NCI-H128 (cell line): ENCODE measurements around the gene RAB3C.

Experiments
- DNase-seq: peaks from one replicate; lab custom pipeline; 2025; ENCODE audit not compliant: unreplicated experiment; lab: John Stamatoyannopoulos, UW

The RAB3C gene

GRCh38 chr5:58765058-58765457 is 182.2 kb downstream of the RAB3C start:
- DNase-seq, result no peak

DNA sequence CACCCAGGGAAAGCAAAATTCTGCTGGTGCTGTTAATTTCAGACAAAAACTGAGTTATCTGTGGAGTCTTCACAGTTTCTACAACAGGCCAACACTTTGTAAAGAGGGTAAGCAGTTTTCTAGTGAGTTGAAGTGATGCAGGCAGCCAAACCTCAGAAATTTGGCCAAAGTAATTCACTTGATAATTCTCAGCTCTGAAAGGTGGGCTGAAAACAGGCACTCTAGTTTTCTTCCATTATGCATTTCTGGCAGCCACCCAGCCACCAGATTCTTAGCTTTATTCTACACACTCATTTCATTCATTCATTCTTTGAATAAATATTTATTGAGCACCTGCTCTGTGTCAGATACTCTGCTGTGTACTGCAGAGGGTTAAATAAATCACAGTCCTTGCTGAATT is 184.2 kb downstream of the RAB3C start:
- DNase-seq, result no peak

- DNase-seq, result no peak
Measured at GRCh38 chr5:58770136-58770535, 187.3 kb downstream of the RAB3C start.

DNA sequence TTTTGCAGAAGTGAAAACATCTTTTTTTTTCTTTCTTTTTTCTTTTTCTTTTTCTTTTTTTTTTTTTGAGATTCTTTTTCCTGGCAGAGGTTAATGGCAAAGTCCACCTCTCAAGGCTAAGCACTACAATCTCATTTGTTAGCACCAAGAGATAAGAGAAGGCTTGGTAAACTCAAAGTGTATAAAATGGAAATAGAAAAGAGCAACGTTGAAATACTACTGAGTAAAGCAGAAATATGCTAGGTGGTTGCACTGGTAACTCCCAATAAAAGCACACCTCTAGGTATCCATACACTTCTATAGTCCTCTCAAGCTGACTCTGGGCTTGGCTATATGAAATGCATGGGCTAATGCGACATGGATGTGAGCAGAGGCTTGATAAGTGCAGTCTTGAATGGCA is 188.9 kb downstream of the RAB3C start:
- no peak for DNase-seq

DNA sequence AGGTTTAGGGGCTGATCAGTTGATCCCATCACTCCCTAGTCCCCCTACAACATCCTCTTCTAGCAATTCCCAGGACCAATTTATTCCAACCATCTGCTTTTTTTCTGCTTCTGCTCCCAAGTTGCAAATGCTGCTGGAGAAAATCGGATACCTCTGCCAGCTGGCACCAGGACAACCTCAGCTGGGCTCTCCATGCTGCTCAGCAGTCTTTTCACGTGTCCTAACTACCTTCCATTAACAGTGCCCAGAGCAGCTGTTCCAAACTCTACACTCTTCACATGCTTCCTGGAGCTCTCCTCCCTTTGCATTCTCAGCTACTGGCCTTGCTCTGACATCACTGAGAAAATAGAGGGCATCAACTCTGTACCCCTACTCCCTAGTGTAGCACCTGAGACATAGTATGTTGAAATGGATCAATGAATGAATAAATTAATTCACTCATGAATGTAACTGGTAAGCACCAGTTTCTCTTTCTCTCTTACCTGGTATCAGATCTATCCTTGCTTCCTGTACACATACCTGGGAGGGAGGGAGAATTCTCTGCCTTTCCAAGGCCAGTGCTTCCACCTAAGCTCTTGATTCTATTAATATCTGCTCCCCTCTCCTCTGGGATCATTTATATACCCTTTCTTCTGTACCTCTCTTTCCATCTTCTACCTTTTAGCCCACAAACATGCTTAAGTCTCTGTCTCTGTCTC is 191.0 kb downstream of the RAB3C start:
- no peak for DNase-seq

GRCh38 chr5:58774937-58775336 is 192.1 kb downstream of the RAB3C start:
- DNase-seq, result no peak

DNA sequence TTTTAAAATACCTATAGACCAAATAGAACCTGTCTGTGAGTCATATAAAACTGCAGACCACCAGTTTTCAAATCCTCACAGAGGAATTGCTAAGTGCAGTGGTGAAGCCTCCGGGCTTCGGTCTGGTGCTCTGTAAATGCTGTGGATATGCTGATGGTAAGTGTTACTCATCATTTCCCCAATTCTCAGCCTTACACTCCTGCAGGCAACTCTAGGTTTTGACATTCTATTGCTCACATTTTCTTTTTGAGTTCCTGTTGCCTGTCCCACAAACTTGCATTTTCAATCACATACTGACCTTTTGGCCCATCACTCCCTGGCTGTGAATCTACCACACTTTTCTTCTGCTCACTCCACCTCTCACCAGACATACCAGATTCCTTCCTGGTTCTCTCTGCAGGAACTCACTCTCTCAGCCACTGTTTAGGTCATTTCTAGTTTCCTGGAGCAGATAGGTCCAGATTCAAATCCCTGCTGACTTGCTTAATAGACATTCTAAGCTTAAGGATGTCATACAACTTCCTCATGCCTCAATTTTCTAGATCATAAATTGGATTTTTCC is 192.9 kb downstream of the RAB3C start:
- no peak for DNase-seq

DNA sequence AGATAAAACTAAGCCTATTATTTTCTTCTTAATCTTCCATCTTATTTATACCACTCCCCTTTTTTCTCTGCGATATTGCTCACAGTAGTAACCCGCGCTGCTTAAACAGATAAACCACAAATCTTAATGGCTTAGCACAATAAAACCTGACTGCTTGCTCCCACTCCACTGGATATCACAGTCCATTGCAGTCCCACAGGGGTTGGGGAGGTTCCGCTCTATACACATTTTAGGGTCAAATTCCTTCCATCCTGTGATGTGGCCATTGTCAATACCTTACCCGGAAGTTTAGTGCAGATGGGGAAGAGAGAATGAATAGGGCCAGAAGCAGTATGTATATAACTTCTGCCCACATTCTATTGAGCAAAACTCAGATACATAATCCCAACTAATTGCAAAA is 193.7 kb downstream of the RAB3C start:
- no peak for DNase-seq

- no peak for DNase-seq
Measured at GRCh38 chr5:58778888-58779287, 196.0 kb downstream of the RAB3C start.

DNA sequence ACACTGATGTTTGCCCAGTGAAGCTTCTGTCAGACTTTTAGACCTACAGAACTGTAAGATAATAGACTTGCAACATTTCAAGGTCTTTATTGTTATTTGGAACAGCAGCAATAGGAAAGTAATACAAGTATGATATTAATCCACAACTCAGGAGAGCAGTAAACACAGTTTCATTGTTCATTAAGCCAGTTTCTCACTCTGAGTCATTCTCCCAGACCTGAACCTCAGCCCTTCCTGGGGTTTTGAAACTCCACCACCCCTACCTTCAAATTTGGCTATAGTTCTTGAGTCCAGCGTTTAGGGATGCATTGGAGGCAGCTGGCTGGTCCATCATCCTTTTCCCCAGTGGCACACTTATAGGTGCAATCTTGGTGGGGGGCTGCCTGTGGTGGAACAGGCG is 203.2 kb downstream of the RAB3C start:
- DNase-seq, result no peak

DNA sequence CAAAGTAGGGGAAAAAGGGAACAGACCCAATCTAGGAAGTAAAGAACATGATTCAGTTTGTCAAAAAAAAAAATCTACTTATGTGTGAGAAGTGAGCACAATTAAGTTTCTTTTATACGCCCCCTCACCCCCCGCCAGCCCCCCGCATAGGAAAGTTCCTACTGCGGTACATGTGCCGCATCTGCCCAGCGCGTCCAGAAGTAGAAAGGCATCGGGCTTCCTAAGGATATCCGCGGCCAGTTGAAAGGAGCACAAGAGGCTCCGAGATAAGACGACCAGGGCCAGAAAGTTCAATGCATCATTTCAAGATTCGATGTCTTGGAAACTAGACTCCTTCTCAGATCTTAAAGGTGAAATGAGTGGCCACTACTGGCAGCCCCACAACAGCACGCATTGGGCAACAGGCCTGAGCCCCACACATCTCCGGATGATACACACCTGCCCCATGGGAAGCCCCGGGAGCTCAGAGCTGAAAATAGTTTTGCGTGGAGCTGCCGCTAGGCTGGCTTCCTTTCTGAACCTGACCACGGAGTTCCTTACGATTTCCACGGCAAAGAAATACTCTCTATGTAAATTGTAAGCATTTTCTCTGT is 203.9 kb downstream of the RAB3C start:
- DNase-seq, result no peak

GRCh38 chr5:58787987-58788386 is 205.1 kb downstream of the RAB3C start:
- DNase-seq, result no peak

DNA sequence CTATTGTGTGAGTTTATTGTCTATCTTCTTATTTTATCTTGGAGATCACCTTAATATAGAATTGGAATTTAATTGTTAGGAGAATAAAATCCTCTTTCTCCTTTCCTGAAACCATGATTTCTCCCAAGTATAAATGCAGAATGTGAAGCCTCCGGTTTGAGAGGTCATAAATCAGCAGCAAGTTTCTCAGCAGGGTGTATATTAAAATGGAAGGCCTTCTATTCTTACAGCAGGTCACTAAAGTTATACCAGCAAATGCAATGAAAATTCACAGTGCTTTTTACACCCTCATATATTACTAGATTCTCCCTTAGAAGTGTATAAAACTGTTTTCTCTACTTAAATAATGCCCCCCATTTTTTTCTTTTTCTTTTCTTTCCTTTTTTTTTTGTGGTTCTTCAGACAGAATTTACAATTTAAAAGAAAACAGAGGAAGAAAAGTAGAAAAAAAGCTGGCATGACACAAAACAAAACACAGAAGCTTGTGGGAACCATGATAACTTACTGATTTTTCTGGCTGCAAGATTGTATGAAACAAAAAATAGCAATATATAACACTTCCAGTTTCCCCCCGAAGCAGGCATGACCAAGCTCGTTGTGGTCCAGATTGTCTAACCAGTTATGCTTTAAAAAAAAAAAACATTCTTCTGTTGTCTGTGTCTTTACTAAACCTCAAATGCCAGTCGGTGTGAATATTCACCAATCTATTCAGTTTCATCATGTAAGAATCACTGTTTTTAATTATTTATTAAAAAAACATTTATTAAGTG is 211.2 kb downstream of the RAB3C start:
- DNase-seq, result no peak

GRCh38 chr5:58794875-58795274 is 212.0 kb downstream of the RAB3C start:
- DNase-seq, result no peak

- DNase-seq, result no peak
Measured at GRCh38 chr5:58795327-58795726, 212.5 kb downstream of the RAB3C start.

DNA sequence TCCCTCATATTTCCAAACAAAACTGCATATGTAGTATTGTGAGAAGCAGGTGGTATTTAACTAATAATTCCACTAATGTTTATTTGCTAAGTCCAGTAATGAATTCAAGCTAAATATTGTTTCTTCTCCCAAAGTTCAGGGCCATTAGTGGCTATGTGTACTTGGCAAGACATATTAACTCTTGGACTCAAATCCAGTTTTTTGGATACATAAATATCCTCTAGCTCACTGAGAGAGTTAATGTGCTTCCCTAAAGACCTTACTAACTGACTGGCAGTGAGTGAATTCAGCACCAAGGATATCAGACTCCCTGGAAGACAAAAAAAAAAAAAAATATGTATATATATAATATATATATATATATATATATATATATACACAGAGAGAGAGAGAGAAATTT is 214.1 kb downstream of the RAB3C start:
- DNase-seq, result no peak

- DNase-seq, result no peak
Measured at GRCh38 chr5:58800356-58800755, 217.5 kb downstream of the RAB3C start.

DNA sequence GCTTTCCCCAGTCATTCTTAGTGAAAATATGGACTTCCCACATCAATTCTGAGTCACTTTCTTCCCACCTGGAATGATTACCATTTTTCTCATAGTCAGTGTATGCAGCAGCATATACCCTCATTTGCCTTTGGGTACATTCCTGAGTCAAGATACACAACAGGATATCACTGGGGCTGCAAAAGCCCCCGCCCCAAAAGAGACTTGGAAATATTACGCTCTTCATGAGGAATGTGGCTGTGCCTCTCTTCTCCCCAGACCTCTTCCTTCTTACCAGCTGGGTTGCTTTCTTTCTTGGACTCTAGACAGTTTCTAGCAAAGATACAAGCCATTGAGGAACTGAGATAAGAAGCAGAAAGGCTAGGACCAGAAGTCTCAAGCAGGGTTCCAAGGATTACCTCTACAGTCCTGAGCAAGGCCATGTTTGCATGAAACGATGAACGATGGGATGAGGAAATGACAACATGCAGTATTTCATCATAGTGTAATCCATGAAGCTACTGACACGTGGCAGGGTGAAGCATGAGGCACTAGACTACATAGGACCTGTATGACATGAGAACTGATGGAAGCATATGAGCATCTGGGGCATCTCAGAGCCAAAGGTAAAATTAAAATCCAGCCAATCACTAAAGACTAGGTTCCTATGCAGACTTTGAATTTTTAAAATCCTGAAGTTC is 218.1 kb downstream of the RAB3C start:
- DNase-seq, result no peak

DNA sequence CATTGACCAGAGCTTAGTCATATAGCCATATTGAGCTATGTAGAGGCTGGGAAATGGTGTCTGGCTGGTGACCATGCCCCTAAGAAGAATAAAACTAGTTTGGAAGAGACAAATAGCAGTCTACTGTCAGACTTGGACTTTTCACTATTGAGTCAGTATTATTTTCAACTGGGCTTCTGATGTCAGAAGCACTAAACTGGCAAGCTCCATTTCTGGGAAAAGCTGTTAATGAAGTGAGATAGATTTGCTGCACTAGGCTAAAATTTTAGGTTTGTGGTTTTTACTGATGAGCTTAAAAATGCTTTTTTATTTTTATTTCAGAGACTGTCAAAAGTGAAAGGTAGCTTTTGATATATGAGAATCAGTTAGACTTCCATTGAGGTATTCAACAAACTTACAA is 220.2 kb downstream of the RAB3C start:
- no peak for DNase-seq

DNA sequence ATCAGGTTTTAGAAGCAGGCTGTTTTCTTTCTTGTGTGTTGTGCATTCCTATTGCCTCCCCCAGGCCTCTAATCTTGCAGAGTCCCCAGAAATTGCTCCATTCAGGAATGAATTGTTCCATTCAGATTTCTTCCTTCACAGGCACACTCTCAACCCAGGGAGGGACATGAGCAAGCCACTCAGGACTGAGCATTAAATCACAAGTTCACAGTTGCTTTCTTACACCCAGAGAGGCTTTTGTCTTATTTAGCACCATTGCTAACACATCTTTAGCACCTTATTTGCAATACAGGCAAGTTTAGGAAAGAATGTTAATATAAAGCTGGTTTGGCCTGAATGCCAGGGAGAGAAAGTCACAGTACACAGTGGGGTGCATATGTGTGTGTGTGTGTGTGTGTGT is 221.4 kb downstream of the RAB3C start:
- DNase-seq, result no peak

DNA sequence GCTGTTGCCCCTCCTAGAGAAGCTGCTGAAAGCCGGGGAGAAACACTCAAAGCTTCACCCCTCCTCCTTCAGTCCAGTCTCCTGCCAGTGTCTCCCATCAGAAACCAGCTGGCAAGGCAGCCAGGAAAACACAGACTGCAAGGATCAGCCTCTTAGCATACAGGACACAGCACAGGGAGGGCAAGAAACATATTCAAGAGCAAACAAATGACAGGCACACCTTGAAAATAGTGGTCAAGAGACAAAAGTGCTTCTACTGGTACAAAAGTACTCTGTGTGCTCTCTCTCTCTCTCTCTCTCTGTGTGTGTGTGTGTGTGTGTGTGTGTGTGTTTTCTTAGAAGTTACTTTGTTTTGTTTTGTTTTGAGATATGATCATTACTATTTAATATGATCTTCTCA is 227.2 kb downstream of the RAB3C start:
- DNase-seq, result no peak
